HL-60 (cell line): ENCODE measurements around the gene HAVCR1.

ENCODE experiments used
- DNase-seq, 2 experiments: peaks; one replicate each; pipeline ENCODE4 v3.0.0-alpha.2; 2010 to 2020; ENCODE audit warnings: low read depth in 1 of 2, low spot score in 1 of 2
- H3K27ac ChIP-seq: fragments of 250-450 bp; sonication (Bioruptor Pico); replicated peaks from 2 replicates; pipeline ENCODE4 v1.5.1; 2020; ENCODE audit warnings: mild to moderate bottlenecking, moderate library complexity
- H3K27me3 ChIP-seq: fragments of 250-450 bp; sonication (Bioruptor Pico); 2 replicates; pipeline ENCODE4 v1.5.1; 2021; ENCODE audit warnings: mild to moderate bottlenecking, moderate library complexity; ENCODE audit not compliant: insufficient read depth, poor library complexity, severe bottlenecking
- H3K4me3 ChIP-seq: replicated peaks from 2 replicates; pipeline ENCODE4 v1.5.1; 2011; ENCODE audit warnings: mild to moderate bottlenecking, control low read depth, low read length; ENCODE audit not compliant: insufficient read depth
- CTCF ChIP-seq: IDR thresholded peaks from one replicate; pipeline ENCODE4 v1.5.1; 2011; ENCODE audit warnings: low read length, control low read depth, inconsistent platforms; ENCODE audit not compliant: insufficient read depth
- GABPA ChIP-seq: IDR thresholded peaks from 2 replicates; pipeline ENCODE4 v1.6.1; 2012; ENCODE audit warnings: low read depth
- POLR2AphosphoS5 ChIP-seq: IDR thresholded peaks from 2 replicates; pipeline ENCODE4 v1.6.1; 2012; ENCODE audit warnings: low read depth
- SPI1 ChIP-seq: IDR thresholded peaks from 2 replicates; pipeline ENCODE4 v1.6.1; 2012; ENCODE audit warnings: low read depth, mild to moderate bottlenecking, borderline replicate concordance
- TF ChIP-seq, protein P1 (sequence below): IDR thresholded peaks from 2 replicates; pipeline ENCODE4 v1.6.1; 2012; ENCODE audit warnings: low read depth; ENCODE audit not compliant: insufficient replicate concordance

Gene HAVCR1

GRCh38 chr5:157068785-157069184, 9.9 kb upstream of the HAVCR1 start:
- Histone ChIP-seq H3K4me3 (no peak overlapping the region), H3K27me3 (no peaks in the 10 kb centered on the region), H3K27ac (no peak overlapping the region)
- no peak for DNase-seq
- TF ChIP-seq, protein P1, sequence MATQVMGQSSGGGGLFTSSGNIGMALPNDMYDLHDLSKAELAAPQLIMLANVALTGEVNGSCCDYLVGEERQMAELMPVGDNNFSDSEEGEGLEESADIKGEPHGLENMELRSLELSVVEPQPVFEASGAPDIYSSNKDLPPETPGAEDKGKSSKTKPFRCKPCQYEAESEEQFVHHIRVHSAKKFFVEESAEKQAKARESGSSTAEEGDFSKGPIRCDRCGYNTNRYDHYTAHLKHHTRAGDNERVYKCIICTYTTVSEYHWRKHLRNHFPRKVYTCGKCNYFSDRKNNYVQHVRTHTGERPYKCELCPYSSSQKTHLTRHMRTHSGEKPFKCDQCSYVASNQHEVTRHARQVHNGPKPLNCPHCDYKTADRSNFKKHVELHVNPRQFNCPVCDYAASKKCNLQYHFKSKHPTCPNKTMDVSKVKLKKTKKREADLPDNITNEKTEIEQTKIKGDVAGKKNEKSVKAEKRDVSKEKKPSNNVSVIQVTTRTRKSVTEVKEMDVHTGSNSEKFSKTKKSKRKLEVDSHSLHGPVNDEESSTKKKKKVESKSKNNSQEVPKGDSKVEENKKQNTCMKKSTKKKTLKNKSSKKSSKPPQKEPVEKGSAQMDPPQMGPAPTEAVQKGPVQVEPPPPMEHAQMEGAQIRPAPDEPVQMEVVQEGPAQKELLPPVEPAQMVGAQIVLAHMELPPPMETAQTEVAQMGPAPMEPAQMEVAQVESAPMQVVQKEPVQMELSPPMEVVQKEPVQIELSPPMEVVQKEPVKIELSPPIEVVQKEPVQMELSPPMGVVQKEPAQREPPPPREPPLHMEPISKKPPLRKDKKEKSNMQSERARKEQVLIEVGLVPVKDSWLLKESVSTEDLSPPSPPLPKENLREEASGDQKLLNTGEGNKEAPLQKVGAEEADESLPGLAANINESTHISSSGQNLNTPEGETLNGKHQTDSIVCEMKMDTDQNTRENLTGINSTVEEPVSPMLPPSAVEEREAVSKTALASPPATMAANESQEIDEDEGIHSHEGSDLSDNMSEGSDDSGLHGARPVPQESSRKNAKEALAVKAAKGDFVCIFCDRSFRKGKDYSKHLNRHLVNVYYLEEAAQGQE = no peak
- TF ChIP-seq GABPA = no peak
- TF ChIP-seq CTCF = no peak
- no peak for TF ChIP-seq POLR2AphosphoS5
- TF ChIP-seq SPI1 = no peak

- Histone ChIP-seq H3K27ac (no peak overlapping the region), H3K27me3 (no peaks in the 10 kb centered on the region), H3K4me3 (no peak overlapping the region)
- no peak for TF ChIP-seq CTCF
- no peak for TF ChIP-seq POLR2AphosphoS5
- TF ChIP-seq, protein P1 = no peak
- TF ChIP-seq SPI1 = no peak
- TF ChIP-seq GABPA = no peak
- DNase-seq = no peak
These were observed 9.4 kb upstream of the HAVCR1 start for GRCh38 chr5:157068339-157068738.

GRCh38 chr5:157067005-157067404, 8.1 kb upstream of the HAVCR1 start:
- TF ChIP-seq SPI1 (no peak), POLR2AphosphoS5 (no peak), GABPA (no peak), CTCF (no peak)
- TF ChIP-seq, protein P1 = no peak
- Histone ChIP-seq H3K27ac (no peak overlapping the region), H3K27me3 (no peaks in the 10 kb centered on the region), H3K4me3 (no peak overlapping the region)
- no peak for DNase-seq
